HepG2 (cell line): ENCODE measurements around the gene AMIGO1. TPM values are rescaled to one million over a fixed set of nuclear protein-coding genes. Genes with fewer than 3 reads are reported as not detected.

ENCODE experiments used
- ATF7 ChIP-seq, 2 experiments: fragments of 450-650 bp in 1 of 2; sonication (generic) in 1 of 2; formaldehyde crosslinking in 1 of 2; IDR thresholded peaks; 2 replicates each; pipeline versions ENCODE4 v1.4.0 to v1.6.1; 2016 to 2020; ENCODE audit warnings: antibody characterized with exemption in 1 of 2, mild to moderate bottlenecking in 1 of 2, missing genetic modification reagents in 1 of 2
- CAMTA2 ChIP-seq: sonication (generic); formaldehyde crosslinking; IDR thresholded peaks from 2 replicates; pipeline ENCODE4 v1.4.0; 2020; ENCODE audit warnings: mild to moderate bottlenecking, missing genetic modification reagents, borderline replicate concordance
- DR1 ChIP-seq: sonication (generic); formaldehyde crosslinking; IDR thresholded peaks from 2 replicates; pipeline ENCODE4 v1.8.0; 2021; ENCODE audit warnings: mild to moderate bottlenecking, missing genetic modification reagents, inconsistent platforms
- HES4 ChIP-seq: sonication (generic); formaldehyde crosslinking; IDR thresholded peaks from 2 replicates; pipeline ENCODE4 v1.9.0; 2021; ENCODE audit warnings: mild to moderate bottlenecking, missing genetic modification reagents, borderline replicate concordance
- NCOR1 ChIP-seq: fragments of 200-600 bp; sonication (generic); IDR thresholded peaks from 2 replicates; pipeline ENCODE4 v1.7.0; 2017; ENCODE audit warnings: antibody characterized with exemption, low read length, borderline replicate concordance
- NR2C2 ChIP-seq: sonication (generic); formaldehyde crosslinking; IDR thresholded peaks from 2 replicates; pipeline ENCODE4 v1.4.0; 2020; ENCODE audit warnings: missing genetic modification reagents, mild to moderate bottlenecking, moderate library complexity, borderline replicate concordance
- NR2F6 ChIP-seq, 2 experiments: IDR thresholded peaks; 2 replicates each; pipeline ENCODE4 v1.6.1; 2016; ENCODE audit warnings: antibody characterized with exemption in 1 of 2, mild to moderate bottlenecking in 1 of 2
- PAXIP1 ChIP-seq: sonication (generic); formaldehyde crosslinking; conservative IDR thresholded peaks from 2 replicates; pipeline ENCODE4 v1.4.0; 2020; ENCODE audit warnings: mild to moderate bottlenecking, missing genetic modification reagents, moderate library complexity
- RARA ChIP-seq: IDR thresholded peaks from 2 replicates; pipeline ENCODE4 v1.6.1; 2016; ENCODE audit warnings: missing genetic modification reagents, missing compliant biosample characterization
- RFXAP ChIP-seq: sonication (generic); formaldehyde crosslinking; IDR thresholded peaks from 2 replicates; pipeline ENCODE4 v1.4.0; 2020; ENCODE audit warnings: missing genetic modification reagents, borderline replicate concordance
- STAG1 ChIP-seq: sonication (generic); formaldehyde crosslinking; IDR thresholded peaks from 2 replicates; pipeline ENCODE4 v1.4.0; 2020; ENCODE audit warnings: missing genetic modification reagents
- STAT5B ChIP-seq: sonication (generic); formaldehyde crosslinking; IDR thresholded peaks from 2 replicates; pipeline ENCODE4 v1.4.0; 2020; ENCODE audit warnings: missing genetic modification reagents
- ZBTB42 ChIP-seq: sonication (generic); formaldehyde crosslinking; IDR thresholded peaks from 2 replicates; pipeline ENCODE4 v1.5.0; 2020; ENCODE audit warnings: mild to moderate bottlenecking, missing genetic modification reagents
- ZFP36 ChIP-seq: fragments of 150-350 bp; IDR thresholded peaks from 2 replicates; pipeline ENCODE4 v1.6.1; 2018; ENCODE audit warnings: borderline replicate concordance, low read length, low read depth; ENCODE audit not compliant: partially characterized antibody
- ZNF207 ChIP-seq: fragments of 450-650 bp; IDR thresholded peaks from 2 replicates; pipeline ENCODE4 v1.6.1; 2016; ENCODE audit warnings: antibody characterized with exemption, borderline replicate concordance
- ZNF451 ChIP-seq: sonication (generic); formaldehyde crosslinking; IDR thresholded peaks from 2 replicates; pipeline ENCODE4 v1.5.0; 2020; ENCODE audit warnings: mild to moderate bottlenecking, missing genetic modification reagents
- ZNF616 ChIP-seq: sonication (generic); formaldehyde crosslinking; IDR thresholded peaks from 2 replicates; pipeline ENCODE4 v1.5.0; 2020; ENCODE audit warnings: low read depth, mild to moderate bottlenecking, missing genetic modification reagents
- ZNF646 ChIP-seq: sonication (generic); formaldehyde crosslinking; IDR thresholded peaks from 2 replicates; pipeline ENCODE4 v1.9.0; 2021; ENCODE audit warnings: mild to moderate bottlenecking, missing genetic modification reagents
- ZNF850 ChIP-seq: sonication (generic); formaldehyde crosslinking; conservative IDR thresholded peaks from 2 replicates; pipeline ENCODE4 v1.9.0; 2021; ENCODE audit warnings: mild to moderate bottlenecking, missing genetic modification reagents
- ZSCAN20 ChIP-seq: sonication (generic); formaldehyde crosslinking; IDR thresholded peaks from 2 replicates; pipeline ENCODE4 v1.4.0; 2020; ENCODE audit warnings: missing genetic modification reagents, mild to moderate bottlenecking, borderline replicate concordance
- polyA plus RNA-seq, 8 experiments: library from polyadenylated mRNA; depleted of rRNA in 3 of 8; stranded (reverse) in 7 of 8; unstranded in 1 of 8; fragments of >200 nt; fragmentation: Illumina TruSeq in 4 of 8; extraction: Trizol in 4 of 8; gene quantifications; 2 replicates each; pipeline versions ENCODE4 v1.2.1 to v1.2.3, GENCODE V29; 2011 to 2016; ENCODE audit warnings: low read depth in 4 of 8, missing spikeins in 1 of 8, mixed read lengths in 1 of 8; ENCODE audit not compliant: insufficient read depth in 1 of 8
- total RNA-seq, 5 experiments: library from RNA; depleted of rRNA; stranded (reverse); fragments of >200 nt; fragmentation: Illumina TruSeq; extraction: Trizol; gene quantifications; 2 replicates each; pipeline ENCODE4 v1.2.3, GENCODE V29; 2016; ENCODE audit warnings: low read depth in 1 of 5

AMIGO1 gene
- total and polyA plus RNA-seq, 2 of the 13 experiments (the other 11 are each of a cell fraction or from before 2014, with no cell fraction given): 0.40 to 1.3 TPM

GRCh38 chr1:109543988-109544735, 34.6 kb upstream of the AMIGO1 start (continued):
- TF ChIP-seq ZNF646 (CRISPR knock-in tag) (no peak), RARA (CRISPR knock-in tag) (peak; percentile 88), NCOR1 (peak; percentile 40; the same call in 1 of the 2 replicates), ZNF616 (CRISPR knock-in tag) (no peak), RFXAP (CRISPR knock-in tag) (no peak), ZNF850 (CRISPR knock-in tag) (no peak), ZSCAN20 (CRISPR knock-in tag) (no peak), CAMTA2 (CRISPR knock-in tag) (no peak), HES4 (CRISPR knock-in tag) (no peak), PAXIP1 (peak; percentile 64), STAT5B (CRISPR knock-in tag) (no peak), NR2F6 (IDR thresholded peaks at IDR 0.05) (peak; percentile 49), NR2F6 (CRISPR knock-in tag; IDR thresholded peaks at IDR 0.05) (peak; percentile 69), NR2C2 (CRISPR knock-in tag) (no peak), ZNF451 (CRISPR knock-in tag) (0 out of 2 replicates have a peak, but pooled peaks have one; percentile 56), ATF7 (IDR thresholded peaks at IDR 0.05) (no peak), ATF7 (CRISPR knock-in tag; IDR thresholded peaks at IDR 0.05) (no peak), ZNF207 (no peak), DR1 (CRISPR knock-in tag) (no peak), STAG1 (no peak), ZFP36 (no peak), ZBTB42 (CRISPR knock-in tag) (no peak)
